ENCODE data around the gene SNCA. TPM values are rescaled to one million over a fixed set of nuclear protein-coding genes. Genes with fewer than 3 reads are reported as not detected.

The SNCA gene
- total RNA-seq, 6 experiments from 2014 or later, result 0.43 to 5.1 (median 1.0) TPM

- intact Hi-C loops (cut with DNase I), result no loop called here
Observed at GRCh38 chr4:89759426-89759825, 77.5 kb downstream of the SNCA start.

GRCh38 chr4:89757154-89757719 lies 79.7 kb downstream of the SNCA start:
- no peak overlapping the region for H3K4me3 ChIP-seq
- intact Hi-C loops (cut with DNase I), result no loop called here
- DNase-seq (no peak), ATAC-seq (no peak)
- no peaks in the 10 kb centered on the region for H3K4me1 ChIP-seq
- H3K9me3 ChIP-seq, result no peaks in the 10 kb centered on the region
- WGBS (ENCODE audit: insufficient coverage, low coverage, low lambda C conversion rate, missing lambda C conversion rate), result 50% methylated on average over 4 of the region's 4 CpGs
- no peaks in the 10 kb centered on the region for H3K36me3 ChIP-seq
- TF ChIP-seq POLR2A (IDR thresholded peaks at IDR 0.05) (no peak), CTCF (IDR thresholded peaks at IDR 0.05) (no peak)
- no peaks in the 10 kb centered on the region for H3K27me3 ChIP-seq
- H3K27ac ChIP-seq, result no peak overlapping the region

More at GRCh38 chr4:89759426-89759825, 77.5 kb downstream of the SNCA start:
- Histone ChIP-seq H3K4me3 (no peak overlapping the region), H3K27me3 (no peaks in the 10 kb centered on the region), H3K4me1 (no peaks in the 10 kb centered on the region), H3K36me3 (no peaks in the 10 kb centered on the region), H3K9me3 (no peaks in the 10 kb centered on the region), H3K27ac (no peak overlapping the region)
- ATAC-seq, result no peak
- DNase-seq, result no peak
- 74% methylated on average over 2 of the region's 2 CpGs for WGBS (ENCODE audit: insufficient coverage, low coverage, low lambda C conversion rate, missing lambda C conversion rate)
- TF ChIP-seq CTCF (IDR thresholded peaks at IDR 0.05), result no peak

- Histone ChIP-seq H3K4me3 (no peak overlapping the region), H3K27me3 (no peaks in the 10 kb centered on the region), H3K27ac (no peak overlapping the region), H3K36me3 (no peaks in the 10 kb centered on the region), H3K4me1 (no peaks in the 10 kb centered on the region), H3K9me3 (no peaks in the 10 kb centered on the region)
- TF ChIP-seq CTCF (IDR thresholded peaks at IDR 0.05), result no peak
- no peak for TF ChIP-seq POLR2A (IDR thresholded peaks at IDR 0.05)
- no peak for DNase-seq
- intact Hi-C loops (cut with DNase I), result no loop called here
- ATAC-seq, result no peak
Observed at GRCh38 chr4:89755220-89755619, 81.7 kb downstream of the SNCA start.

- TF ChIP-seq POLR2A (IDR thresholded peaks at IDR 0.05) (no peak), CTCF (IDR thresholded peaks at IDR 0.05) (no peak)
- H3K27me3 ChIP-seq, result no peaks in the 10 kb centered on the region
- intact Hi-C loops (cut with DNase I), result no loop called here
- 59% methylated on average over 4 of the region's 4 CpGs for WGBS (ENCODE audit: insufficient coverage, low coverage, low lambda C conversion rate, missing lambda C conversion rate)
- ATAC-seq, result no peak
- H3K4me1 ChIP-seq, result no peaks in the 10 kb centered on the region
- H3K4me3 ChIP-seq, result no peak overlapping the region
- no peaks in the 10 kb centered on the region for H3K9me3 ChIP-seq
- no peaks in the 10 kb centered on the region for H3K36me3 ChIP-seq
- no peak for DNase-seq
- H3K27ac ChIP-seq, result no peak overlapping the region
Observed at GRCh38 chr4:89754531-89754930, 82.4 kb downstream of the SNCA start.

GRCh38 chr4:89753601-89754066 lies 83.3 kb downstream of the SNCA start:
- TF ChIP-seq CTCF (IDR thresholded peaks at IDR 0.05) (no peak), POLR2A (IDR thresholded peaks at IDR 0.05) (no peak)
- no peaks in the 10 kb centered on the region for H3K36me3 ChIP-seq
- H3K27ac ChIP-seq, result no peak overlapping the region
- no peak overlapping the region for H3K4me3 ChIP-seq
- no peaks in the 10 kb centered on the region for H3K27me3 ChIP-seq
- WGBS (ENCODE audit: insufficient coverage, low coverage, low lambda C conversion rate, missing lambda C conversion rate), result 26% methylated on average over 5 of the region's 5 CpGs
- no peaks in the 10 kb centered on the region for H3K4me1 ChIP-seq
- ATAC-seq (no peak), DNase-seq (no peak)
- no peaks in the 10 kb centered on the region for H3K9me3 ChIP-seq
- intact Hi-C loops (cut with DNase I), result no loop called here
